Parathyroid adenoma (tissue), 2 donors: ENCODE results near the gene ANKRD39.

Experiments
- H2AFZ ChIP-seq: fragments of 300-600 bp; sonication (generic); one replicate; pipeline ENCODE4 v1.7.0; 2017; ENCODE audit warnings: antibody characterized with exemption, mild to moderate bottlenecking
- H3K27ac ChIP-seq: fragments of 300-600 bp; sonication (generic); one replicate; pipeline ENCODE4 v1.7.0; 2017
- H3K27me3 ChIP-seq: fragments of 300-600 bp; sonication (generic); one replicate; pipeline ENCODE4 v1.7.0; 2017; ENCODE audit warnings: low read length; ENCODE audit not compliant: control insufficient read depth, insufficient read depth
- H3K36me3 ChIP-seq: fragments of 300-600 bp; sonication (generic); one replicate; pipeline ENCODE4 v1.7.0; 2017; ENCODE audit warnings: low read length; ENCODE audit not compliant: control insufficient read depth, insufficient read depth
- H3K4me1 ChIP-seq: fragments of 300-600 bp; sonication (generic); one replicate; pipeline ENCODE4 v1.7.0; 2017; ENCODE audit warnings: control low read depth
- H3K4me2 ChIP-seq: fragments of 300-600 bp; sonication (generic); one replicate; pipeline ENCODE4 v1.7.0; 2017; ENCODE audit warnings: low read length
- H3K4me3 ChIP-seq: fragments of 300-600 bp; sonication (generic); one replicate; pipeline ENCODE4 v1.7.0; 2017; ENCODE audit warnings: low read depth, low read length
- H3K79me2 ChIP-seq: fragments of 300-600 bp; sonication (generic); one replicate; pipeline ENCODE4 v1.7.0; 2017; ENCODE audit warnings: control low read depth
- H3K9ac ChIP-seq: fragments of 300-600 bp; sonication (generic); one replicate; pipeline ENCODE4 v1.7.0; 2017; ENCODE audit warnings: mild to moderate bottlenecking
- H3K9me3 ChIP-seq: fragments of 300-600 bp; sonication (generic); one replicate; pipeline ENCODE4 v1.7.0; 2017; ENCODE audit warnings: low read length; ENCODE audit not compliant: control insufficient read depth
- TF ChIP-seq, protein P1 (sequence below): fragments of 300-600 bp; sonication (generic); IDR thresholded peaks from one replicate; pipeline ENCODE4 v1.7.0; 2017; ENCODE audit warnings: antibody characterized with exemption, mild to moderate bottlenecking
- donor health status: primary hyperparathyroidism.

ANKRD39 gene

DNA sequence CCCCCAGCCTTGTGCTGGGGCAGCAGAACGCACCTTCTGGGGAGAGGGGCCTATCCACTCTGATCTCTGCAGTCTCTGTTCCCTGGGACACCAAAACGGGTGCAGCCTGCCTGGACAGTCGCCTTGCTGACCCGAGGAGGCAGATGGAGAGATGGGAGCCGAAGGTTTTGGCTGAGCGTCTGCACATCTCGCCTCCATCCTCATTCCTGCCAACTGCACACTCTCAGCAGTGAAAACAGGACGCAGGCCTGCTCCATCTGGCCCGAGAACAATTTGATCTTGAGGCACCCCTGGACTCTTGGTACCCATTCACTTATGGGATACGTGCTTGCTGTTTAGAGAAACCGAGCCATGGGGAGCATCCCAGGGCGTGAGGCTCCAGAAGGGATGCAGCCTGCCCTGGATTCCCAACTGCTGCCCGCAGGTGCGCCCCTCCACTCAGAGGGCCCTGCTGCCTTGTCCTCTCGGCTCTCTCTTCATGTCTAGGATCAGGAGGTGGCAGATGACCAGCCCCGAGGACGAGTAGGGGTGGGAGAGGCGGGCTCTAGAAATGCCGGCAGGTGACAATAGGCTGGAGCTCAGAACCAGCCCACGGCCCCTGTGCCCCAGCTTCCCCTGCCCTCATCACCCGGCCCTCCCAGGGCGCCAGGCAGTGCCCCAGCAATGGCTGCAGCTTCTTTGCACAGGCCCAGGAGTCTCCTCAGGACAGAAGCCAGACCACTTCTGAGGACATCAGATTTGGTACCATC is 21.2 kb upstream of the ANKRD39 start:
- H3K4me1 ChIP-seq, result peaks cover 9% of the 10 kb centered on the region
- no peak overlapping the region for H3K4me2 ChIP-seq
- no peaks in the 10 kb centered on the region for H3K9me3 ChIP-seq
- H3K36me3 ChIP-seq, result no peaks in the 10 kb centered on the region
- no peak overlapping the region for H3K27ac ChIP-seq
- H3K27me3 ChIP-seq, result no peaks in the 10 kb centered on the region
- TF ChIP-seq, protein P1, sequence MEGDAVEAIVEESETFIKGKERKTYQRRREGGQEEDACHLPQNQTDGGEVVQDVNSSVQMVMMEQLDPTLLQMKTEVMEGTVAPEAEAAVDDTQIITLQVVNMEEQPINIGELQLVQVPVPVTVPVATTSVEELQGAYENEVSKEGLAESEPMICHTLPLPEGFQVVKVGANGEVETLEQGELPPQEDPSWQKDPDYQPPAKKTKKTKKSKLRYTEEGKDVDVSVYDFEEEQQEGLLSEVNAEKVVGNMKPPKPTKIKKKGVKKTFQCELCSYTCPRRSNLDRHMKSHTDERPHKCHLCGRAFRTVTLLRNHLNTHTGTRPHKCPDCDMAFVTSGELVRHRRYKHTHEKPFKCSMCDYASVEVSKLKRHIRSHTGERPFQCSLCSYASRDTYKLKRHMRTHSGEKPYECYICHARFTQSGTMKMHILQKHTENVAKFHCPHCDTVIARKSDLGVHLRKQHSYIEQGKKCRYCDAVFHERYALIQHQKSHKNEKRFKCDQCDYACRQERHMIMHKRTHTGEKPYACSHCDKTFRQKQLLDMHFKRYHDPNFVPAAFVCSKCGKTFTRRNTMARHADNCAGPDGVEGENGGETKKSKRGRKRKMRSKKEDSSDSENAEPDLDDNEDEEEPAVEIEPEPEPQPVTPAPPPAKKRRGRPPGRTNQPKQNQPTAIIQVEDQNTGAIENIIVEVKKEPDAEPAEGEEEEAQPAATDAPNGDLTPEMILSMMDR, result no peak
- H3K9ac ChIP-seq, result no peak overlapping the region
- H2AFZ ChIP-seq, result no peak overlapping the region
- H3K79me2 ChIP-seq, result no peaks in the 10 kb centered on the region
- H3K4me3 ChIP-seq, result no peak overlapping the region

DNA sequence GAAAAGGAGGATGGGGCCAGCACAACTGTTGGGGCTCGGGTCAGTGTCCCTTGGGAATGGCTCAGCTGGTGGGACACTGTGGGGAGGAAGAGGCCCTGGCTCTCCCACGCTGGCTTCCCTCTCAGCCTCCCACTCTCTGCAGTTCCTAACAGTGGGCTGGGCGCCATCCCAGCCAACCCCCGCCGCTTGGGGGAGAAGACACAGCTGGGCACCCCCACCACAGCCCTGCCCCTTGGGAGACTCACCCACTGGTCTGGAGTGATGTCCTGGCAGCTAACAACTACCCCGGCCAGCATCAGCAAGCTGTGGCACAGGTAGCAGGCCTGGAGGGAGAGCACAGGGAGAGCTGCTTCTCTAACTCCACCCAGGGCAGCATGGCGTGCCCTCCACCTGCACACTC is 20.4 kb upstream of the ANKRD39 start:
- no peaks in the 10 kb centered on the region for H3K9me3 ChIP-seq
- no peak overlapping the region for H3K27ac ChIP-seq
- no peak overlapping the region for H3K4me2 ChIP-seq
- H3K79me2 ChIP-seq, result no peaks in the 10 kb centered on the region
- H3K27me3 ChIP-seq, result no peaks in the 10 kb centered on the region
- TF ChIP-seq, protein P1, result no peak
- H2AFZ ChIP-seq, result no peak overlapping the region
- peaks cover 9% of the 10 kb centered on the region for H3K4me1 ChIP-seq
- H3K4me3 ChIP-seq, result no peak overlapping the region
- H3K9ac ChIP-seq, result no peak overlapping the region
- no peaks in the 10 kb centered on the region for H3K36me3 ChIP-seq

DNA sequence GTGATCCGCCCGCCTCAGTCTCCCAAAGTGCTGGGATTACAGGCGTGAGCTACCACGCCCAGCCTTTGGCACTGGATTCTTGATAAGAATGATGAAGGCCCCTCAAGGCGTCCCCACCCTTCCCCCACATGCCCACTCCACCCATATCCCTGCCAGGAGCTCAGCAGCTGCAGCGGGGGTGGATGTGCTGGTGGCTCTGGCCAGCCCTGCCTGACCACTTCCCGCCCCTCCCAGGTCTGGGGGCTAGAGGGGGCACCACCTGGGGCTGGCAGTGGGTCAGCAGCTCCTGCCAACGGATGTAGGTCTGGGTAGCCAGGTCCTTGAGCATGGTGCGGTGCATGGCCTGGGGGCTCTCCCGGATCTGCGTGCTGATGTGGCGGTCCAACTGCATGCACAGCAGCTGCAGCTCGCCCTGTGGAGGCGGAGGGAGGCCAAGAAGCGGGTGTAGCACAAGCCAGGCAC is 19.8 kb upstream of the ANKRD39 start:
- Histone ChIP-seq H3K4me2 (no peak overlapping the region), H3K27me3 (no peaks in the 10 kb centered on the region), H3K79me2 (no peaks in the 10 kb centered on the region), H2AFZ (no peak overlapping the region), H3K4me3 (no peak overlapping the region), H3K27ac (no peak overlapping the region), H3K9me3 (no peaks in the 10 kb centered on the region), H3K4me1 (peaks cover 9% of the 10 kb centered on the region), H3K36me3 (no peaks in the 10 kb centered on the region), H3K9ac (no peak overlapping the region)
- TF ChIP-seq, protein P1, result no peak

DNA sequence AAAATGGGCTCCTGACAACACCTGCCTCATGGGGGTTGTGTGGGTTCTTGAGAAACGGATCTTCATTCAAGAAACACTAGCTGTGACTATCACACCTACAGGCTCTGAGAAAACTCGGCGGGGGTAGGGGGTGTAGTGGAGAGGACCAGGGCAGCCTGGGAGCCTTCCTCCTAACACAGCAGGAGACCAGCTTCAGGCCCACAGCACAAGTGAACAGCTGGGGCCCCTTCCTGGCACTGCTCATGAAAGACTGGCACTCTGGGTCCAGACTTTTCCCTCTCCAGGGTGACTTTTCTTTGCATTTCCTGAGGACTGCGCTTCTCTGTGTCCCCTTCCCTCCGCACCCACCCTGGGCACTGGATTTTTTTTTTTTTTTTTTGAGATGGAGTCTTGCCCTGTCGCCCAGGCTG is 19.2 kb upstream of the ANKRD39 start:
- Histone ChIP-seq H2AFZ (no peak overlapping the region), H3K79me2 (no peaks in the 10 kb centered on the region), H3K4me2 (no peak overlapping the region), H3K4me1 (peaks cover 9% of the 10 kb centered on the region), H3K36me3 (no peaks in the 10 kb centered on the region), H3K4me3 (no peak overlapping the region), H3K27me3 (no peaks in the 10 kb centered on the region), H3K9ac (no peak overlapping the region), H3K9me3 (no peaks in the 10 kb centered on the region), H3K27ac (no peak overlapping the region)
- TF ChIP-seq, protein P1, result no peak
